IMR-90 (cell line): ENCODE measurements around the gene CYP4F22. TPM values are rescaled to one million over a fixed set of nuclear protein-coding genes. Genes with fewer than 3 reads are reported as not detected.

Experiments
- ATAC-seq: fragments of 200-7000 bp; cut with Tn5 transposase; 2 replicates; pipeline ENCODE4 v1.9.1; 2020; ENCODE audit warnings: low read depth, mild to moderate bottlenecking, moderate library complexity
- BruUV-seq: library from RNA; stranded (reverse); fragments of 400-500 nt; replicated peaks from 2 replicates; lab custom pipeline; 2021; lab: Mats Ljungman, UMichigan
- CTCF ChIA-PET: fragments of 300-600 bp; formaldehyde crosslinking; extraction: SDS; loops from one replicate; lab custom pipeline; 2021; ENCODE audit warnings: antibody characterized with exemption; lab: Yijun Ruan, JAX
- POLR2A ChIA-PET: fragments of 300-600 bp; sonication (Branson Sonifier 250); formaldehyde crosslinking; loops from one replicate; lab custom pipeline; 2022; ENCODE audit warnings: antibody characterized with exemption; ENCODE audit not compliant: unreplicated experiment; lab: Charles Lee
- DNase-seq: peaks from one replicate; pipeline ENCODE4 v3.0.0; 2013
- H2AFZ ChIP-seq: replicated peaks from 2 replicates; pipeline ENCODE3; 2013; ENCODE audit warnings: low read length, mild to moderate bottlenecking; ENCODE audit not compliant: poor library complexity
- H2AK5ac ChIP-seq: 2 replicates; pipeline ENCODE4 v1.6.1; 2013; ENCODE audit warnings: low read depth, low read length, inconsistent platforms
- H2AK9ac ChIP-seq: replicated peaks from 2 replicates; pipeline ENCODE3; 2013; ENCODE audit warnings: mild to moderate bottlenecking, low read depth, low read length, moderate library complexity; ENCODE audit not compliant: poor library complexity
- H2BK120ac ChIP-seq: 2 replicates; pipeline ENCODE4 v1.6.1; 2013; ENCODE audit warnings: low read depth, low read length, inconsistent platforms
- H2BK15ac ChIP-seq: 3 replicates; pipeline ENCODE4 v1.6.1; 2013; ENCODE audit warnings: low read depth, low read length, inconsistent platforms
- H2BK20ac ChIP-seq: 2 replicates; pipeline ENCODE4 v1.6.1; 2013; ENCODE audit warnings: low read depth, mild to moderate bottlenecking, inconsistent platforms, low read length, moderate library complexity
- H2BK5ac ChIP-seq: 2 replicates; pipeline ENCODE4 v1.6.1; 2013; ENCODE audit warnings: mild to moderate bottlenecking, low read depth, low read length, inconsistent platforms; ENCODE audit not compliant: poor library complexity, severe bottlenecking
- H3K14ac ChIP-seq: replicated peaks from 2 replicates; pipeline ENCODE4 v1.6.1; 2013; ENCODE audit warnings: low read depth, low read length, inconsistent platforms
- H3K18ac ChIP-seq: 2 replicates; pipeline ENCODE4 v1.6.1; 2013; ENCODE audit warnings: low read depth, low read length, control low read depth
- H3K23ac ChIP-seq: 2 replicates; pipeline ENCODE4 v1.6.1; 2013; ENCODE audit warnings: low read depth, low read length, inconsistent platforms
- H3K27ac ChIP-seq: 2 replicates; pipeline ENCODE4 v1.5.1; 2013; ENCODE audit warnings: mild to moderate bottlenecking, control low read depth, low read length; ENCODE audit not compliant: insufficient read depth
- H3K27me3 ChIP-seq: 2 replicates; pipeline ENCODE4 v1.6.1; 2013; ENCODE audit warnings: low read length; ENCODE audit not compliant: control insufficient read depth, insufficient read depth
- H3K36me3 ChIP-seq: 2 replicates; pipeline ENCODE4 v1.6.1; 2013; ENCODE audit warnings: low read length, mixed read lengths; ENCODE audit not compliant: control insufficient read depth, insufficient read depth
- H3K4ac ChIP-seq: 2 replicates; pipeline ENCODE4 v1.6.1; 2013; ENCODE audit warnings: low read depth, low read length, inconsistent platforms
- H3K4me1 ChIP-seq: 2 replicates; pipeline ENCODE4 v1.6.1; 2013; ENCODE audit warnings: low read length, mixed read lengths; ENCODE audit not compliant: control insufficient read depth, insufficient read depth
- H3K4me2 ChIP-seq: 2 replicates; pipeline ENCODE4 v1.6.1; 2013; ENCODE audit warnings: low read depth, mild to moderate bottlenecking, control low read depth, low read length, moderate library complexity
- H3K4me3 ChIP-seq: 2 replicates; pipeline ENCODE4 v1.5.1; 2013; ENCODE audit warnings: low read depth, mild to moderate bottlenecking, control low read depth, low read length, moderate library complexity; ENCODE audit not compliant: insufficient read depth
- H3K56ac ChIP-seq: 2 replicates; pipeline ENCODE4 v1.6.1; 2013; ENCODE audit warnings: low read length, inconsistent platforms; ENCODE audit not compliant: insufficient read depth; ENCODE audit errors: extremely low read depth
- H3K79me1 ChIP-seq, 2 experiments: 2 replicates each; pipeline ENCODE4 v1.6.1; 2013; ENCODE audit warnings: low read length in 2 of 2, inconsistent platforms in 1 of 2, low read depth in 1 of 2
- H3K9ac ChIP-seq: 2 replicates; pipeline ENCODE4 v1.6.1; 2013; ENCODE audit warnings: low read depth, low read length, control low read depth
- H3K9me1 ChIP-seq: 2 replicates; pipeline ENCODE4 v1.6.1; 2013; ENCODE audit warnings: low read length, inconsistent platforms; ENCODE audit not compliant: insufficient read depth
- H3K9me3 ChIP-seq: 2 replicates; pipeline ENCODE4 v1.6.1; 2013; ENCODE audit warnings: low read length; ENCODE audit not compliant: control insufficient read depth, insufficient read depth
- H4K20me1 ChIP-seq: 2 replicates; pipeline ENCODE4 v1.6.1; 2013; ENCODE audit warnings: low read length, inconsistent platforms; ENCODE audit not compliant: insufficient read depth
- H4K5ac ChIP-seq: 2 replicates; pipeline ENCODE4 v1.6.1; 2013; ENCODE audit warnings: mild to moderate bottlenecking, low read depth, low read length, control low read depth
- H4K8ac ChIP-seq, 2 experiments: 2 replicates each; pipeline ENCODE4 v1.6.1; 2013; ENCODE audit warnings: low read depth in 2 of 2, low read length in 2 of 2, control low read depth in 1 of 2, inconsistent platforms in 1 of 2
- H4K91ac ChIP-seq: 2 replicates; pipeline ENCODE4 v1.6.1; 2013; ENCODE audit warnings: low read depth, low read length, inconsistent platforms; ENCODE audit not compliant: insufficient read depth
- BHLHE40 ChIP-seq: fragments of 150-350 bp; IDR thresholded peaks from 2 replicates; pipeline ENCODE4 v1.6.1; 2016; ENCODE audit warnings: mild to moderate bottlenecking, low read depth, low read length
- CEBPB ChIP-seq: IDR thresholded peaks from 2 replicates; pipeline ENCODE4 v1.6.1; 2012; ENCODE audit warnings: low read depth, low read length, improper control_type of control experiment
- CHD1 ChIP-seq: IDR thresholded peaks from 2 replicates; pipeline ENCODE4 v1.6.1; 2012; ENCODE audit warnings: low read depth, low read length, improper control_type of control experiment
- ELK1 ChIP-seq: fragments of 150-350 bp; IDR thresholded peaks from 2 replicates; pipeline ENCODE4 v1.6.1; 2016; ENCODE audit warnings: low read depth, mild to moderate bottlenecking, low read length, moderate library complexity, borderline replicate concordance
- FOS ChIP-seq: fragments of 150-350 bp; IDR thresholded peaks from 2 replicates; pipeline ENCODE4 v1.6.1; 2016; ENCODE audit warnings: low read depth, low read length
- MAZ ChIP-seq: IDR thresholded peaks from 2 replicates; pipeline ENCODE4 v1.6.1; 2012; ENCODE audit warnings: low read depth, mild to moderate bottlenecking, low read length, improper control_type of control experiment, moderate library complexity, borderline replicate concordance
- MXI1 ChIP-seq: IDR thresholded peaks from 2 replicates; pipeline ENCODE4 v1.6.1; 2012; ENCODE audit warnings: low read depth, mild to moderate bottlenecking, low read length, moderate library complexity, borderline replicate concordance
- POLR2A ChIP-seq: IDR thresholded peaks from 2 replicates; pipeline ENCODE4 v1.6.1; 2012; ENCODE audit warnings: mild to moderate bottlenecking, low read depth, low read length
- RCOR1 ChIP-seq: IDR thresholded peaks from 2 replicates; pipeline ENCODE4 v1.6.1; 2012; ENCODE audit warnings: mild to moderate bottlenecking, low read length, improper control_type of control experiment; ENCODE audit not compliant: insufficient replicate concordance
- RFX5 ChIP-seq: IDR thresholded peaks from 2 replicates; pipeline ENCODE4 v1.8.0; 2012; ENCODE audit warnings: low read depth, mild to moderate bottlenecking, low read length, moderate library complexity
- USF2 ChIP-seq: fragments of 150-350 bp; IDR thresholded peaks from 2 replicates; pipeline ENCODE4 v1.6.1; 2017; ENCODE audit warnings: mild to moderate bottlenecking, antibody characterized with exemption, low read length, low read depth
- WGBS, 2 experiments: methylation state at CpG; one replicate each; pipeline versions ENCODE4 v1.1.5 to v1.1.7; 2013; ENCODE audit warnings: missing lambda C conversion rate in 2 of 2; ENCODE audit not compliant: insufficient read length in 1 of 2; ENCODE audit errors: extremely low coverage in 2 of 2; 5-methylcytosine and 5-hydroxymethylcytosine counted together
- dilution Hi-C: fragments of 300-500 bp; cut with HindIII; formaldehyde crosslinking; loops from one replicate; pipeline ENCODE4 v1.14.3; 2018; ENCODE audit warnings: low sequenced_read_pairs; ENCODE audit not compliant: unreplicated experiment
- in situ Hi-C: fragments of 300-500 bp; cut with MboI; formaldehyde crosslinking; loops from 3 replicates; pipeline ENCODE4 v1.14.3; 2019; ENCODE audit warnings: low sequenced_read_pairs, inconsistent platforms, mixed read lengths
- intact Hi-C: fragments of 100-400 bp; cut with micrococcal nuclease; formaldehyde crosslinking; loops from 2 replicates; pipeline ENCODE4 v1.10.0; 2022
- polyA plus RNA-seq, 3 experiments: library from polyadenylated mRNA; depleted of rRNA; stranded (reverse); fragments of >200 nt; gene quantifications; 2 replicates each; pipeline ENCODE4 v1.2.3, GENCODE V29; 2012; ENCODE audit warnings: low replicate concordance in 1 of 3
- total RNA-seq: library from RNA; depleted of rRNA; stranded (reverse); fragments of >200 nt; gene quantifications from 2 replicates; pipeline ENCODE4 v1.2.3, GENCODE V29; 2012

The CYP4F22 gene
- total and polyA plus RNA-seq, 2 of the 4 experiments (the other 2 are of a cell fraction) = not detected

- dilution Hi-C loops = no loop called here
These were observed 41.3 kb downstream of the CYP4F22 start for GRCh38 chr19:15549581-15549980.

More at GRCh38 chr19:15549581-15549980, 41.3 kb downstream of the CYP4F22 start:
- H3K27ac ChIP-seq = no peak overlapping the region
- H3K9ac ChIP-seq = no peak overlapping the region
- H3K23ac ChIP-seq = no peak overlapping the region
- BruUV-seq = no TSS peak
- no peak overlapping the region for H3K18ac ChIP-seq
- intact Hi-C loops (no loop called here), in situ Hi-C loops (no loop called here)
- H2AFZ ChIP-seq = no peak overlapping the region
- H4K5ac ChIP-seq = no peak overlapping the region
- H3K4me1 ChIP-seq = no peaks in the 10 kb centered on the region
- H2BK120ac ChIP-seq = no peak overlapping the region
- H2BK5ac ChIP-seq = no peak overlapping the region
- no peaks in the 10 kb centered on the region for H3K27me3 ChIP-seq
- no peaks in the 10 kb centered on the region for H3K9me1 ChIP-seq
- H3K36me3 ChIP-seq = no peaks in the 10 kb centered on the region
- no peak overlapping the region for H3K4ac ChIP-seq
- POLR2A ChIA-PET = no interaction called here
- no peak overlapping the region for H3K4me2 ChIP-seq
- H3K56ac ChIP-seq = no peak overlapping the region
- H2BK20ac ChIP-seq = no peak overlapping the region
- H3K79me1 ChIP-seq = no peaks in the 10 kb centered on the region
- no peaks in the 10 kb centered on the region for H3K9me3 ChIP-seq
- H4K20me1 ChIP-seq = no peaks in the 10 kb centered on the region
- CTCF ChIA-PET = no interaction called here
- no peak for DNase-seq
- ATAC-seq = no peak
- H4K91ac ChIP-seq = no peak overlapping the region
- no peak overlapping the region for H2AK9ac ChIP-seq
- no peak overlapping the region for H3K14ac ChIP-seq
- no peak overlapping the region for H4K8ac ChIP-seq
- TF ChIP-seq FOS (no peak), CHD1 (no peak), POLR2A (no peak), RCOR1 (no peak), USF2 (no peak), BHLHE40 (no peak), ELK1 (no peak), RFX5 (no peak), MXI1 (no peak), CEBPB (no peak), MAZ (no peak)
- H3K4me3 ChIP-seq = no peak overlapping the region
- H2AK5ac ChIP-seq = no peak overlapping the region
- no peak overlapping the region for H2BK15ac ChIP-seq
- WGBS, 2 experiments = no CpG with 5 or more reads among the region's 5 CpGs
